Cardiac fibroblast (primary cell): ENCODE data around the gene PLEKHF1.

Source experiments
- DNase-seq, 2 donors: peaks; one replicate each; pipeline versions ENCODE4 v3.0.0 to v3.0.0-alpha.2; 2010; ENCODE audit warnings: low read depth in 2 of 2
- H3K4me3 ChIP-seq, 2 donors: replicated peaks in 1 of 2; 1 replicate in 1 of 2; 2 replicates in 1 of 2; pipeline ENCODE4 v1.5.1; 2011; ENCODE audit warnings: low read depth in 2 of 2, low read length in 2 of 2, mild to moderate bottlenecking in 2 of 2, moderate library complexity in 1 of 2
- TF ChIP-seq, protein P1 (sequence below): IDR thresholded peaks from one replicate; pipeline ENCODE4 v1.5.1; 2011; ENCODE audit warnings: low read depth, mild to moderate bottlenecking, low read length, inconsistent platforms

The PLEKHF1 gene

GRCh38 chr19:29671393-29672160, 6.3 kb downstream of the PLEKHF1 start:
- peak; percentile 61 to 77 for DNase-seq
- TF ChIP-seq, protein P1, sequence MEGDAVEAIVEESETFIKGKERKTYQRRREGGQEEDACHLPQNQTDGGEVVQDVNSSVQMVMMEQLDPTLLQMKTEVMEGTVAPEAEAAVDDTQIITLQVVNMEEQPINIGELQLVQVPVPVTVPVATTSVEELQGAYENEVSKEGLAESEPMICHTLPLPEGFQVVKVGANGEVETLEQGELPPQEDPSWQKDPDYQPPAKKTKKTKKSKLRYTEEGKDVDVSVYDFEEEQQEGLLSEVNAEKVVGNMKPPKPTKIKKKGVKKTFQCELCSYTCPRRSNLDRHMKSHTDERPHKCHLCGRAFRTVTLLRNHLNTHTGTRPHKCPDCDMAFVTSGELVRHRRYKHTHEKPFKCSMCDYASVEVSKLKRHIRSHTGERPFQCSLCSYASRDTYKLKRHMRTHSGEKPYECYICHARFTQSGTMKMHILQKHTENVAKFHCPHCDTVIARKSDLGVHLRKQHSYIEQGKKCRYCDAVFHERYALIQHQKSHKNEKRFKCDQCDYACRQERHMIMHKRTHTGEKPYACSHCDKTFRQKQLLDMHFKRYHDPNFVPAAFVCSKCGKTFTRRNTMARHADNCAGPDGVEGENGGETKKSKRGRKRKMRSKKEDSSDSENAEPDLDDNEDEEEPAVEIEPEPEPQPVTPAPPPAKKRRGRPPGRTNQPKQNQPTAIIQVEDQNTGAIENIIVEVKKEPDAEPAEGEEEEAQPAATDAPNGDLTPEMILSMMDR = peak; percentile 40
- H3K4me3 ChIP-seq = no peak overlapping the region

GRCh38 chr19:29672319-29672932, 7.2 kb downstream of the PLEKHF1 start:
- no peak overlapping the region for H3K4me3 ChIP-seq
- TF ChIP-seq, protein P1 = no peak
- no peak for DNase-seq

DNA sequence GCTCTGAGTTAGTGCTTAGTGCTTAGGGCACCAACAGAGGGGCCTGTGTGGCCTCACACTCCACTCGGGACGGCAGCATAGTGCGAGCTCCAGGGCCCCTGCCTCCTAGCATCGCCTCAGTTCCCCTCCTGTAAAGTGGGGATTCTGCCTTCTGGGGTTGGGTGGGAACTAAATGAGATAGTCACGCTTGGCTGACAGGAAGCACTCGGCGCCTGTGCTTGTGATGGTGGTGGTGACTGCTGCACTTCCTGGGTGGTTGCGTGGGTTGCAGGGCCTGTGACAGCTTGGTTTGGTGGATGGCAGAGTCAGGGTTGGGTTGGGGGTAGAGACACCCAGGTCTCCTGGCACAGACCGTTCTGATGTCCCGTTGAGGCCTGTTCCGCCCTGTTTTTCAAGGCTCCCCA, 7.7 kb downstream of the PLEKHF1 start:
- TF ChIP-seq, protein P1 = no peak
- no peak overlapping the region for H3K4me3 ChIP-seq
- DNase-seq = no peak

DNA sequence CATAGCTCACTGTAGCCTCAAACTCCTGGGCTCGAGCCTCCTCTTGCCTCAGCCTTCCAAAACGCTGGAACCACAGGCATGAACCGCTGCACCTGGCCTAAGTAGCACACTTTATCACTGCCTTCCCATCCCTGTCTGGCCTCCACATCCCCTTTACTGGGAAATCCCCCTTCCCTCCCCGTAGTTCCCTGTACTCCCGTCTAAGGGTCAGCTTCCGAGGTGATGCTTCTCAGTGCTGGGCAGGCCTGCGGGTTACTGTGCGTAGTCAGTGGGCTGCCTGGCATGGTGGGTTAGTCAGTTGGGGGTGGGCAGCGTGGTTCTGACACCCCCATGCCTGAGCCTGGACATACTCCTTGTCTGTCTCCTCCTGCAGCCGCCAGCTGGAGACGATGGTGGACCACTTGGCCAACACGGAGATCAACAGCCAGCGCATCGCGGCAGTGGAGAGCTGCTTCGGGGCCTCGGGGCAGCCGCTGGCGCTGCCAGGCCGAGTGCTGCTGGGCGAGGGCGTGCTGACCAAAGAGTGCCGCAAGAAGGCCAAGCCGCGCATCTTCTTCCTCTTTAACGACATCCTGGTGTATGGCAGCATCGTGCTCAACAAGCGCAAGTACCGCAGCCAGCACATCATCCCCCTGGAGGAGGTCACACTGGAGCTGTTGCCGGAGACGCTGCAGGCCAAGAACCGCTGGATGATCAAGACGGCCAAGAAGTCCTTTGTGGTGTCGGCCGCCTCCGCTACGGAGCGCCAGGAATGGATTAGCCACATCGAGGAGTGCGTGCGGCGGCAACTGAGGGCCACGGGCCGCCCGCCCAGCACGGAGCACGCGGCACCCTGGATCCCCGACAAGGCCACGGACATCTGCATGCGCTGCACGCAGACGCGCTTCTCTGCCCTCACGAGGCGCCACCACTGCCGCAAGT, 8.4 kb downstream of the PLEKHF1 start:
- DNase-seq = no peak
- TF ChIP-seq, protein P1 = no peak
- no peak overlapping the region for H3K4me3 ChIP-seq

DNA sequence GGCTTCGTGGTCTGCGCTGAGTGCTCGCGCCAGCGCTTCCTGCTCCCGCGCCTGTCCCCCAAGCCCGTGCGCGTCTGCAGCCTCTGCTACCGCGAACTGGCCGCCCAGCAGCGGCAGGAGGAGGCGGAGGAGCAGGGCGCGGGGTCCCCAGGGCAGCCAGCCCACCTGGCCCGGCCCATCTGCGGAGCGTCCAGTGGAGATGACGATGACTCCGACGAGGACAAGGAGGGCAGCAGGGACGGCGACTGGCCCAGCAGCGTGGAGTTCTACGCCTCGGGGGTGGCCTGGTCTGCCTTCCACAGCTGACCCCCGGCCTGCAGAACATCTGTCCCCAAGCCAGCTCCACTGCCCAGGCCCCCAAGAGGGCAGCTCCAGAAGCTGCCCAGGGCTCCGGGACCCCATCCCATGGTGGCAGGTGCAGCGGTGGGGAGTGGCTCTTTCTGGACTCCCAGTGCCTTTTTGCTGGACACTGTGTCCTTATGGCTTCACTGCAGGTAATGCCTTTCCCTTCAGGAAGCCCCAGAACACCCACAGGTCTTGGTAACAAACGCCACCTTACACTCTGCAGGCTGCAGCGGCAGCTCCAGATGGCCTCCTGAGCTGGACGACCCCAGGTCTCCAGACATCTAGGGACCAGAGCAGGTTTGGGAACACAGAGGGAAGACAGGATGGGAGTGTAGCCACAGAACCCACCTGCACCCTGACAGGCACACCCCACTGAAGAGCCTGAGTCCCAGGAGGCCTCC, 9.3 kb downstream of the PLEKHF1 start:
- H3K4me3 ChIP-seq = no peak overlapping the region
- no peak for DNase-seq
- TF ChIP-seq, protein P1 = no peak

DNA sequence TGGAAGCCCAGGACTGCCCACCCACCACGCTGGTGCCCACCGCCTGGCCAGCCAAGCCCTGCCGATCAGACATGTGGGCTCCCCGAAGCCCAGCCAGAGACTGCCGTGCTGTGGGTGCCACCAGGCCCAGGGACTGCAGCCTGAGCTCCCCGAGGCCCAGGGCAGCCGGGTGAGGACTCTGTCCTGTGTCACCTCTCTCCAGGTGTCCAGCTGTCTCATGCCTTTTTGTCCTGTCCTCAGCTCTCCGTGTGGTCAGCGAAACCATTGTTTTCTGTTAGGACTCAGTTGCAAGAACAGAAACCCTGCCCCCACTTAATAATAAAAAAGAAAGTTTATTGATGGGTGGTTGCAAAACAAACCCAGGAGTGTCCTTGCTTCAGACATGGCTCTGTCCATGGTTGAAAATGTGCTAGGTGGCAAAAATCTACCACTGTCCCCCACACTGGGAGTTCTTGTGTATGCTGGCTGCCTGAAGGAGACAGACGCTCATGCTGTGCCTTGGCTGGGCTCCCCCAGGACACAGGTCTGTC, 9.9 kb downstream of the PLEKHF1 start:
- TF ChIP-seq, protein P1 = no peak
- H3K4me3 ChIP-seq = no peak overlapping the region
- DNase-seq = no peak
